Right lobe of liver (tissue), 6 donors: Measurements from ENCODE around the gene ARHGAP22. TPM values are rescaled to one million over a fixed set of nuclear protein-coding genes. Genes with fewer than 3 reads are reported as not detected.

ENCODE experiments used
- ATAC-seq, 4 donors: fragments of 200-7000 bp; cut with Tn5 transposase; one replicate each; pipeline ENCODE4 v1.9.1; 2020; ENCODE audit warnings: mild to moderate bottlenecking in 4 of 4, moderate library complexity in 4 of 4
- DNase-seq, 3 donors: peaks; one replicate each; pipeline ENCODE4 v3.0.0-alpha.2; 2020
- H3K27ac ChIP-seq, 3 donors: fragments of 200-600 bp; one replicate each; pipeline ENCODE4 v1.8.0; 2022
- H3K27me3 ChIP-seq, 2 donors: fragments of 200-600 bp; one replicate each; pipeline ENCODE4 v1.8.0; 2022
- H3K36me3 ChIP-seq, 4 donors: fragments of 200-600 bp; sonication (generic) in 1 of 4; one replicate each; pipeline versions ENCODE4 v1.5.1 to v1.8.0; 2017 to 2022; ENCODE audit warnings: control low read depth in 1 of 4
- H3K4me1 ChIP-seq, 4 donors: fragments of 200-600 bp; sonication (generic) in 1 of 4; one replicate each; pipeline versions ENCODE4 v1.5.1 to v1.8.0; 2017 to 2022; ENCODE audit warnings: control low read depth in 1 of 4
- H3K4me3 ChIP-seq, 3 donors: fragments of 200-600 bp; one replicate each; pipeline ENCODE4 v1.8.0; 2022
- H3K9me3 ChIP-seq, 4 donors: fragments of 200-600 bp; sonication (generic) in 1 of 4; one replicate each; pipeline versions ENCODE4 v1.5.1 to v1.8.0; 2017 to 2022; ENCODE audit warnings: control low read depth in 1 of 4
- POLR2A ChIP-seq: fragments of 450-650 bp; IDR thresholded peaks from one replicate; pipeline ENCODE4 v1.6.1; 2017; ENCODE audit warnings: antibody characterized with exemption, mild to moderate bottlenecking
- WGBS: methylation state at CpG from one replicate; pipeline ENCODE4 v1.1.6; 2018; ENCODE audit warnings: low coverage, low lambda C conversion rate; ENCODE audit not compliant: insufficient coverage; ENCODE audit errors: missing lambda C conversion rate; 5-methylcytosine and 5-hydroxymethylcytosine counted together
- intact Hi-C, 2 donors: fragments of 100-400 bp; cut with DNase I; formaldehyde crosslinking; loops; one replicate each; pipeline versions ENCODE4 v1.11.2 to v1.14.1; 2022
- small RNA-seq, 2 experiments: library from RNA; depleted of rRNA; stranded (forward); fragments of <200 nt; gene quantifications; one replicate each; pipeline ENCODE3, GENCODE V24; 2016
- total RNA-seq, 6 experiments: library from RNA; depleted of rRNA in 2 of 6; stranded (reverse); fragments of >200 nt in 2 of 6; fragmentation: NEBNext Ultra II Directional in 3 of 6; extraction: Animal tissue kit (Norgen Biotek cat#: 25700) in 3 of 6; gene quantifications; one replicate each; pipeline versions ENCODE4 v1.1.0 to v1.2.4, GENCODE V29; 2016 to 2023
- TF ChIP-seq, protein P1 (sequence below), 4 donors: fragments of 200-600 bp in 3 of 4; fragments of 450-650 bp in 1 of 4; IDR thresholded peaks; one replicate each; pipeline versions ENCODE4 v1.5.1 to v1.8.0; 2016 to 2022; ENCODE audit warnings: antibody characterized with exemption in 4 of 4, mild to moderate bottlenecking in 2 of 4
- donor health status: DM: no; HTN: yes; CAD: no.
- donor health status: DM: no; HTN: no; CAD: no.
- donor health status: DM: no; HTN: no; CAD: no.
- donor health status: DM: no; HTN: yes; CAD: no.
- donor health status: DM: no; HTN: yes; CAD: no.

The ARHGAP22 gene
- total RNA-seq, 6 experiments from 2014 or later, result 0.22 to 3.6 (median 0.64) TPM

- Histone ChIP-seq H3K36me3 (no peaks in the 10 kb centered on the region), H3K4me1 (no peaks in the 10 kb centered on the region), H3K27ac (no peak overlapping the region), H3K4me3 (no peak overlapping the region), H3K27me3 (no peaks in the 10 kb centered on the region), H3K9me3 (no peaks in the 10 kb centered on the region)
- intact Hi-C loops, result no loop called here
- ATAC-seq (no peak), DNase-seq (no peak)
- TF ChIP-seq POLR2A, result no peak
- TF ChIP-seq, protein P1, sequence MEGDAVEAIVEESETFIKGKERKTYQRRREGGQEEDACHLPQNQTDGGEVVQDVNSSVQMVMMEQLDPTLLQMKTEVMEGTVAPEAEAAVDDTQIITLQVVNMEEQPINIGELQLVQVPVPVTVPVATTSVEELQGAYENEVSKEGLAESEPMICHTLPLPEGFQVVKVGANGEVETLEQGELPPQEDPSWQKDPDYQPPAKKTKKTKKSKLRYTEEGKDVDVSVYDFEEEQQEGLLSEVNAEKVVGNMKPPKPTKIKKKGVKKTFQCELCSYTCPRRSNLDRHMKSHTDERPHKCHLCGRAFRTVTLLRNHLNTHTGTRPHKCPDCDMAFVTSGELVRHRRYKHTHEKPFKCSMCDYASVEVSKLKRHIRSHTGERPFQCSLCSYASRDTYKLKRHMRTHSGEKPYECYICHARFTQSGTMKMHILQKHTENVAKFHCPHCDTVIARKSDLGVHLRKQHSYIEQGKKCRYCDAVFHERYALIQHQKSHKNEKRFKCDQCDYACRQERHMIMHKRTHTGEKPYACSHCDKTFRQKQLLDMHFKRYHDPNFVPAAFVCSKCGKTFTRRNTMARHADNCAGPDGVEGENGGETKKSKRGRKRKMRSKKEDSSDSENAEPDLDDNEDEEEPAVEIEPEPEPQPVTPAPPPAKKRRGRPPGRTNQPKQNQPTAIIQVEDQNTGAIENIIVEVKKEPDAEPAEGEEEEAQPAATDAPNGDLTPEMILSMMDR (IDR thresholded peaks at IDR 0.05), result no peak
- WGBS, result 80% methylated on average over 3 of the region's 3 CpGs
These were observed 204.6 kb downstream of the ARHGAP22 start for GRCh38 chr10:48400129-48400849.

GRCh38 chr10:48399551-48399950 lies 205.3 kb downstream of the ARHGAP22 start:
- intact Hi-C loops, result no loop called here
- TF ChIP-seq, protein P1 (IDR thresholded peaks at IDR 0.05), result no peak
- TF ChIP-seq POLR2A, result no peak
- no peak for DNase-seq
- no peak for ATAC-seq
- WGBS, result 90% methylated on average over 1 of the region's 1 CpG
- Histone ChIP-seq H3K9me3 (no peaks in the 10 kb centered on the region), H3K4me3 (no peak overlapping the region), H3K4me1 (no peaks in the 10 kb centered on the region), H3K27me3 (no peaks in the 10 kb centered on the region), H3K27ac (no peak overlapping the region), H3K36me3 (no peaks in the 10 kb centered on the region)

- H3K4me1 ChIP-seq, result no peaks in the 10 kb centered on the region
- H3K36me3 ChIP-seq, result no peaks in the 10 kb centered on the region
- intact Hi-C loops, result no loop called here
- TF ChIP-seq, protein P1 (IDR thresholded peaks at IDR 0.05), result no peak
- TF ChIP-seq POLR2A, result no peak
- no peaks in the 10 kb centered on the region for H3K27me3 ChIP-seq
- 78% methylated on average over 5 of the region's 5 CpGs for WGBS
- DNase-seq (no peak), ATAC-seq (peak in 1 of 4 donors; percentile 20)
- H3K4me3 ChIP-seq, result no peak overlapping the region
- H3K9me3 ChIP-seq, result no peaks in the 10 kb centered on the region
- no peak overlapping the region for H3K27ac ChIP-seq
These were observed 205.8 kb downstream of the ARHGAP22 start for GRCh38 chr10:48399056-48399541.

DNA sequence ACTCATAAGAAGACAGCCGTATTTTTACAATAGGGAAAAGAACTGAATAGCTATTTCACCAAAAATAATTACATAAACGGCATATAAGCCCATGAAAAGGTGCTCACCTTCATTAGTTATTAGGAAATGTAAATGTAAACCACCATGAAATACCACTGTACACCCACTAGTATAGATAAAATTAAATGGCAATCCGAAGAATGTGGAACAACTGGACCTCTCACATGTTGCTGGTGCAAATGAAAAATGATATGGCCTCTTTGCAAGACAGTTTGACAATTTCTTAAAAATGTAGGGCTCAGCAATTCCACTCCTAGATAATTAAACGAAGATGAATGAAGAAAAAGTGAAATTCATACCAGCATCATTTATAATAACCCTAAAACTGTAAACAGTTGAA lies 206.6 kb downstream of the ARHGAP22 start:
- no peak for TF ChIP-seq POLR2A
- TF ChIP-seq, protein P1 (IDR thresholded peaks at IDR 0.05), result no peak
- Histone ChIP-seq H3K27ac (no peak overlapping the region), H3K36me3 (no peaks in the 10 kb centered on the region), H3K4me1 (no peaks in the 10 kb centered on the region), H3K4me3 (no peak overlapping the region), H3K27me3 (no peaks in the 10 kb centered on the region), H3K9me3 (no peaks in the 10 kb centered on the region)
- no peak for DNase-seq
- 96% methylated on average over 4 of the region's 4 CpGs for WGBS
- ATAC-seq, result no peak
- intact Hi-C loops, result no loop called here

Small RNA genes within 50 kb of the gene (small RNA-seq; reads per million reads assigned to genes)
- gene AC016397.1, result 0 reads per million in 2 experiments

Other genes starting within 250 kb of the ARHGAP22 start
- 1 to 10 TPM; 1.4 to 4.1 (median 1.9) TPM for gene WDFY4, start 79.8 kb upstream of the ARHGAP22 start, total RNA-seq